Renal cortical epithelial cell (primary cell): ENCODE measurements around the gene ECM2. TPM values are rescaled to one million over a fixed set of nuclear protein-coding genes. Genes with fewer than 3 reads are reported as not detected.
A peak's percentile ranks its signal among the peaks of the same experiment; 100 is the strongest.

Experiments
- DNase-seq: peaks from one replicate; pipeline ENCODE4 v3.0.0-alpha.2; 2011; ENCODE audit warnings: low read depth
- total RNA-seq: library from RNA; depleted of rRNA; stranded (reverse); fragments of >200 nt; gene quantifications from 2 replicates; pipeline ENCODE4 v1.2.3, GENCODE V29; 2014

The ECM2 gene
- total RNA-seq, 1 donor from 2014 or later: 0.20 TPM

- no peak for DNase-seq
These were observed 35.1 kb downstream of the ECM2 start for GRCh38 chr9:92500725-92501124.

DNA sequence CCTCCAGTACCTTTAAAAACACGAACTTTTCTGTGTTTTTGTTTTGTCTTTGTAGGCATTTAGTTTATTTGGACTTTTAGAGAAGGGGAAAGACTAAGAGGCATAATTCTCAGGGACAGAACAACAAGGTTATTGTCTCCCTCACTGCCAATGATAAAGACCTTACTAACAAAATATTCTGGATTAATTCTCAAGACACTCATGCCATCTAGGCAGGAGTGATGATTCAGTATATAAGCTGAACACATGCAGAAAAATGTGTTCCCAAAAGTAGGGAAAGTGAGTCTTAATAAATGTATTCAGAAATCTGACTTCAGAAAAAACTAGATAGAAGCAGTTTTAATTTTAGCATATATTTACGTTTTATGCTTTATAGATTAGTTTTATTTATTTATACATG is 36.1 kb downstream of the ECM2 start:
- DNase-seq: no peak

DNA sequence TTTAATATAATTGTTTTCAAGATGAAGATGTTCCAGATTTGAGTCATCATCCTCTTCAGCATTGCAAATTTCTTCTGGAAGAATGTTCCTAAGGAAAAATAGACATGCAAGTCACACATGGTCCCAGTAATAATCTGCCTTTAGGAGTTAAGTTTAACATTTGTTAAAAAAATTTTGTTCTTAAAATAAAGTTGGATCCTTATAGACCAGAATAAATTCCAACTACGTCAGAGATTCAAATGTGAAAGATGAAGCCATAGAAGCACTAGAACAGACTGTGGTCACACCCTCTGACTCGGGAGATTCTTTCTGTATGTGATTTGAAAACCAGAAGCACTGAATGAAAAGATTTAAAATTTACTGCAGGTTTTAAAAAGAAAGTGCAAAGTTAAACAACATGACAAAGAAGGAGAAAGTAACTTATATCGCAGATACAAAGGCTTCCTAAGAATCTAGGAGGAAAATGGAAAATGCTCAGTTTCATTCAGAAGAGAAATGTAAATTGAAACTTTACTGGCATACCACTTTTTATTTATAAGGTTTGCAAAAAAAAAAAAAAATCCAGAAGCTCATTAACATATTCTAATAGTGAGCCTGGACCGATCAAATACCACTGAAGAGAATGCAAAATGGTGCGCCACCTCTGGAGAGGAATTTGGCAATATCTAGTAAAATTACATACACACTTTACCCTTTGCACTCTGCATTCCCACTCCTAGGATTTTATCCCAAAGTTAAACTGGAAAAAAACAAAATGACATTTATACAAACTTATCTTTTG is 39.2 kb downstream of the ECM2 start:
- no peak for DNase-seq

DNA sequence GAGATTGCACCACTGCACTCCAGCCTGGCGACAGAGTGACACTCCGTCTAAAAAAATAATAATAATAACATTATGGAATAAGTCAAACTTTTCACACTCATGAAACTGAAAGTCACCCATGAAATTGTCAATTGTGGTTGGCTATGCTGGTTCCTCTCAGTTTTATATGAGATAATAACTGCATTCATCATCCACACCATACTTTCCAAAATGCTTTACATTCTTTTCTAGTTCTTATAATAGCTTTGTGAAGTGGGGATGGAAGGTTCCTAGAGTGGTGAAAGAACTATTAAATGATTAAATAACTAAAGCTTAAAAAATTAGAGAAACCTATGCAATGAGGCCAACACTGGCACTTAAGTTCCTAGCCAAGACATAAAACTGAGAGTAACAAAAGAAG is 40.9 kb downstream of the ECM2 start:
- no peak for DNase-seq

- DNase-seq: no peak
These were observed 41.9 kb downstream of the ECM2 start for GRCh38 chr9:92493749-92494387.

DNA sequence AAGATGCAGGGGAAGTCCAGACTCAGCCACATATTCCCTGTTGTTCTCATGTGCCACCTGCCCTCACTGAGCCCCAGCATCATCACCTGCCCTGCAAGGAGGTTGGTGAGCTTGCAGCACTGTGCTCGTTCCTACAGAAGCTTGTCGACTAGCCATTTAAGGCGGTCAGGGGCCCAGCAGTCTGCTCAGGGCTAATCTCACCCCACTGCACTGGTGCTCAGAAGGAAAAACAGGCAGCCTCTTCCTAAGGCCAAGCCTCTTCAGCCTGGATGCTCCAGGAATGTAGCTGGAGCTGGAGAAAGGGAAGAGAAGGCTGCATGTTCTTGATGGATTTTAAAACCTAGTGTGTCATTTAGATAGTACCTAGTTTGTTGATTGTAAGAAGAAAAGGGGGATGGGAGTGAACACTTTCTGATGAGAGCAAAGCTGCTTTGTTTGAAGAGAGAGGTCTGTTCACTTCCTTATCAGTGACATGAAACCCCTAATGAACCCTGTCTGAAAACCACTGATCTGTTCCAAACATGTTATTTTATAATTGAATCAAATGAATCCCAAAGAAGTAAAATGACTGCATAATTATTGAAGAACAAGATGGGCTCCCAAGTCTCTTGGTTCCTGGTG is 42.9 kb downstream of the ECM2 start:
- no peak for DNase-seq

DNA sequence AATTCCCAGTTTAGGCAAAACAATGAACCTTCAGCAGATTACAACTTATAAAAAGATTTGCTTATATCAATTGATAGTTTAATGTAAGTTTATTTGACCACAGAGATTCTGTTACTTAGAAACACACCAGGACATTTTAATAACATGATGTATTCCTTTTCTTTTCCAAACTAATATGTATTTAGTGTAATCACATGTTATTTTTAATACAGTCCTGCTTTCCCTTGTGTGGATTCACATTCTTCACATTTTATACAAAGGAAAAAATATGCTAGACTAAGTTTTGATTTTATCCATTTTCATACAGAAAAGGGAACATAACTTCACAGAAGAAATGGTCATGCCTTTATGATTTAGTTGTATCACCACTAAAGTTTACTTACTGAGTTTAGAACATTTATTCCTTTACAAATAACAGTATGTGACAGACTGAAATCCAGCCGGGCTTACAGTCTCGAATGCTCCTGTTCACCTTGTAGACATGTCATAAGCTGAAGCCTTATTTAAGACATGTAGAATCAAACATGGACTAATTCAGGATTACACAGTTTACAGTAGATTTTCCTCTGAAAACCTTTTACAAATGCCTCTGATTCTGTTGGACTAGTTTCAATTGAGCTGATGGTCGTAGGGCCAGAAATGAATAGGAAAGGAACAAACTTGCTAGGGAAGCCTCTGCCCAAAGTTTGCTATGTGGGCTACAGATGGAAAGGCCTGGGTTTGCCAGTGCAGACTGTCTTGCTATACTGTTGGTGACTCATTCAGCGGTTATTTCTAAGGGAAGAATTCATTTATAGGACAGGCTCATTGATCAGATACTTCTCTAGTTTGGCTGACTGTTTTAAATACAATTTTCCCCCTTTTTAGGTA is 46.9 kb downstream of the ECM2 start:
- DNase-seq: peak; percentile 2

GRCh38 chr9:92486371-92486770 is 49.4 kb downstream of the ECM2 start:
- DNase-seq: no peak

DNA sequence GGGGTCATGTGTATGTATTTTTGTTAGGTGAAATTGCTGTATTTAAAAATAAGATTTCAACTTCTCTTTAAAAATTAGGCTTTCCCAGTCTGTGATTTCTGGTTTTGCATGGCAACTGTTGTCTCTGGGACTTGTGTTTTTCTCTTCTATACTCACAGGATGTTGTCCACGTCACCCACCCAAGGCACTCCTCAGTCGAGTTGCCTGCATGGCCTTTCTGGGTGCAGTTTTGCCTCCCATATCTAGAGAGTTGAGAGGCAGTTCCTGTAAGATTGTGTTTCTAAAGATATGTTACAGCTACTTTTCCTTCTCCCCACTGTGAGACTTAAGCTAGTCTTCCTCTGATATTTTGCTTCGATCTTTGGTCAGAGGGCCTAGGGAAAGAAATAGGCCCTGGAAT is 51.2 kb downstream of the ECM2 start:
- DNase-seq: no peak

DNA sequence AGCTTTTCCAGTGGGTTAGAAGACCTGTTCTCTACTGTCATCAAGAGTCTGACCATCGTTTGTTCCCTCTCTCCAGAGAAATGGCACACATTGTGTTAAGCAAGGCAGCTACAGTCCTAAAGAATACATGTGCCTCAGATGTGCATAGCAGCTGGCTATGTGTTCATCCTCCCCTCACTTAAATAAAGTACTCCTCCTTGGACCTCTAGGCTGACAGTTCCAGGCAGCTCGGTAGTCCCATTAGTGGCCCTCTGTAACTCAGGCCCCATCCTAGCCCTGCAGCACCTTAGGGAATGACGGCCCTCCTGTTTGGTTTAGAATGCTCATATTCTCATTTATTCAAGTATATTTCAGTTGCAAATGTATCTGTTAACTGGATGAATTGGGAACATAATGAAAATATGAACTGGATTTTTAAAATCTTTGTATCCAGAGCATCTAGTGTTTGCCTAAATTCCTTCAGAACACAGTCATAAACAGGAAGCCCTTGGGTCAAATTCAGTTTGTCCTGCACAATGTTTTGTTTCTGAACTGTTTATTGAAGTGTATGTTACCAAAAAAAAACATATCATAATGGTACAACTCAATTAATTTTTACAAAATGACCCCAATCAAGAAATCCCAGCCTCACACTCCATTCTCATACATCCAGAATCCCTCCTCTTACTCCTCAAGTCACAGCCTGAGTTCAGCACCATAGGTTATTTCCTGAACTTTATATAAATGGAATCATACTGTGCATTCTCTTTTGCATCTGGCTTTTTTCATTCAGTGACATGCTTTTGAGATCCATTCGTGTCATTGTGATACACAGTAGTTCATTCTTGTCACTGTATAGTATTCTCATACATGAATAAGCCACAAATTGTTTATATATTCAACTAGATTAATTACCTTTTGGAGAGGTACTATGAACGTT is 51.9 kb downstream of the ECM2 start:
- DNase-seq: peak; percentile 14

- no peak for DNase-seq
These were observed 53.0 kb downstream of the ECM2 start for GRCh38 chr9:92482805-92483204.

GRCh38 chr9:92482329-92482728 is 53.5 kb downstream of the ECM2 start, which contains the start of gene ASPN:
ASPN (minus strand) TSS chr9:92482506.
- DNase-seq: no peak

DNA sequence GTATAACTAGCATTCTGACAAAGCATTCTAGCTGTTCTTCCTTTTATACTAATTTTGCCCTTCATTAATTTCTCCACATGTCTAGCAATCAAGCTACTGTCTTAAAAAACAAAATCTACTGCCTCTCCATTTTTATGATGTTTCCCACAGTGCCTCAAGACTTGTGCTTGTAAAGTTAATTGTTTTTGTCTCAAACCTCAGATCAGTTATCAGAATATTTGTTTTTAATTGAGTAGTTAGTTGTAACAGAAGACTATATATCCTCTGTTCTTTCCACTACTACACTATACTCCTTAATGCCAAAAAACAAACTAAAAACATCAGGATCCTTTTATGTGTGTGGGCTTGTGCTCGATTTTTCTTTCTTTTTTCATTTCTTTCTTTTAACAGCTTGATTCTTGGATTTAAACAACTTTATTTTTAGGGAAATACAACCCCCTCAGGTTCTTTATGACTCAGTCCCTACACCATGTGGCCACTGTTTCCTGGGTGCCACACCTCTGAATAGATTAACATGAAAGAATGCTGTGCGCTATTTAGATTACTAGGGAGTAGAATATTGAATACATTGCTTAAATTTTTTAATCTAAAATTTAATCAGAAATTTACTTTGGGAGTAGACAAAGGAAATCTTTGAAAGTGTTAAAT is 54.7 kb downstream of the ECM2 start:
- peak; percentile 65 for DNase-seq

DNA sequence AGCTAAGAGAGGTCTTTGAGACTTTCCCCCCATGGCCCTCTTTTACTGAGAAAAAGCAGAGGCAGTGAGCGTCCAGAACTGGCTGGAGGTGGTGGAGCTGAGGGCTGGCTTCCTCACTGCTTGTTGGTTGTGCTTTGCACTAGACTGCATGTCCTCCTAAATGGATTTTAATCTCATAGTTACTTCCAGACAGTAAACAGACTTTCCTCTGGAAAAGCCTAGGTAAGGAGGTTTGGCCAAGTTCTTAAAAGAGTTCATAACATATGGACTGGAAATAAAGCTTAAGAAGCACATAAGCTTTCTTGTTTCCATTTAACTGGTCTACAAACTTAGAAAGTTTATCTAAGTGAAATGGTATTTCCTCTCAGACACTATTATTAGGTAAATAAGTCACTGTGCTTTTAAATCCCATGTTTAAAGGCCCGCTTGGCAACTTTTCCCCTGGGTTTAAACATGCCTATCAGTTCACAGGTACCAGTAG is 55.5 kb downstream of the ECM2 start:
- peak; percentile 33 for DNase-seq

GRCh38 chr9:92479346-92479745 is 56.4 kb downstream of the ECM2 start:
- DNase-seq: no peak

GRCh38 chr9:92478783-92479182 is 57.0 kb downstream of the ECM2 start:
- no peak for DNase-seq

- no peak for DNase-seq
These were observed 58.8 kb downstream of the ECM2 start for GRCh38 chr9:92476962-92477361.

DNA sequence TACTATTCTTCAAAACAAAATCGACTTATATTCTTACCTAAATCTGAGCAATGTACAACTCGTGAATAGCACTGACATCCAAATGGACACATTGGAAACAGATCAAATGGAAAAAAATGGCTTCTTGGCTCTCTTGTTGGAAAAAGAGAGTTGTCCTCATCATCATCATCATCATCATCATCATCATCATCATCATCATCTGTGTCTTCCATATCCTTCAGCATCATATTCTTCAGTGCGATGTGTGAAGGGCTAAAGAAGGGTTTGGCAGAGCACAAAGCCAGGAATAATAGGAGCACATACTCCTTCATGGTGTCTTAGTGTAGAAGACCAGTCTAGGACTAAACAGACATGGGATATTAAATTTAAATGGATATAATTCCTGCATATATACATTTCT is 61.2 kb downstream of the ECM2 start:
- no peak for DNase-seq

DNA sequence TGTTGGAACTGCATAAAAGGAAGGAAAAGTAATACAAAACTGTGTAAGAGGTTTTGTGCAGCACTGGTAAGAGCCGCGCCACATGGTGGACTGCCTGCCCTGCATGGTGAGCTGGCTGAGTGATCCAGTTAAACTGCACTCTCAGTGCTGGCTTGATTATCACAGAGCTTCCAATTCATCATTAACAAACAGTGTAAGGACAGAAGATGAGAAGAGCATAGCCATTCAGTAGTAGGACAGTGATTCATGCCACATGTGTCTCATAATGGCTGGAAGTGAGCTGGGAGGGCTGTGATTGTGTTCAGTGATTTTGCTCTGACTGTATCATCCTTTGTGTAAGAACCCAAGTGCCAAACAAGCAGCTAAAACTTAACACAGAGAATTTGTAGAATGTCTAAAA is 67.6 kb downstream of the ECM2 start:
- DNase-seq: peak; percentile 33

GRCh38 chr9:92467511-92467910 is 68.3 kb downstream of the ECM2 start:
- no peak for DNase-seq
